HG03066 (cell line): ENCODE measurements around the gene AOC2.
"Not testable (repeated sequence)": the region's sequence is repeated elsewhere in the genome, so short reads cannot be mapped to it uniquely, and the experiment has no call there.

ENCODE experiments used
- ATAC-seq: cut with Tn5 transposase; IDR thresholded peaks from one replicate; pipeline ENCODE4 v1.9.1; 2021; ENCODE audit warnings: low read depth; ENCODE audit not compliant: unreplicated experiment

Gene AOC2

DNA sequence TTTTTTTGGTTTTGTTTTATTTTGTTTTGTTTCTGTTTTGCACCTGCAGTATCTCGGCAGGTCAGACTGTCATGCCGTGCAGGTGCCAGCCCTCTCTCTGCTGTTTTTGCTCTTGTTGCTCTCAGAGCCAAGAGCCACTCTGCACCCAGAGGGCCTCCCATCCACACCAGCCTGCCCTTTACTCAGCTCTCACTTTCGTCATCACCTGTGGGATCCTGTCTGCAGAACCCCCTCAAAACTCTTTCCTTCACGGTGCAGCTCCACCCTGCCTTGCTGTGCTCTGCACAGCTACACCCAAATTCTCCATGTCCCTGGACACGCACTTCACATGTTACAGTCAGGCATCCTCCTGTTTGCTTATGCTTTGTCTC lies 9.2 kb downstream of the AOC2 start:
- no peak for ATAC-seq

GRCh38 chr17:42853968-42854790 lies 9.8 kb downstream of the AOC2 start:
- no peak for ATAC-seq

- ATAC-seq, result no peak
These were observed 10.7 kb downstream of the AOC2 start for GRCh38 chr17:42855048-42855596.

DNA sequence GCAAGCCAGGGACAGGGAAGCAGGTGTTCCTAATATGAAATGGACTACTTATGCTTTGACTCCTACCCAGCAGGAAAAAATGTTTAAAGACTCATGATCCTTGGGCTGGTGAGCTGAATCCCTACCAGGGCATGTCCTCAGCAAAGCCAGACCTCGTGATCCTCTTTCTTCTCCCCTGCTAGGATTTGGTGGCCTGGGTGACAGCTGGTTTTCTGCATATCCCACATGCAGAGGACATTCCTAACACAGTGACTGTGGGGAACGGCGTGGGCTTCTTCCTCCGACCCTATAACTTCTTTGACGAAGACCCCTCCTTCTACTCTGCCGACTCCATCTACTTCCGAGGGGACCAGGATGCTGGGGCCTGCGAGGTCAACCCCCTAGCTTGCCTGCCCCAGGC lies 11.7 kb downstream of the AOC2 start:
- ATAC-seq, result not testable (repeated sequence)

GRCh38 chr17:42856516-42856915 lies 12.1 kb downstream of the AOC2 start:
- ATAC-seq, result not testable (repeated sequence)

DNA sequence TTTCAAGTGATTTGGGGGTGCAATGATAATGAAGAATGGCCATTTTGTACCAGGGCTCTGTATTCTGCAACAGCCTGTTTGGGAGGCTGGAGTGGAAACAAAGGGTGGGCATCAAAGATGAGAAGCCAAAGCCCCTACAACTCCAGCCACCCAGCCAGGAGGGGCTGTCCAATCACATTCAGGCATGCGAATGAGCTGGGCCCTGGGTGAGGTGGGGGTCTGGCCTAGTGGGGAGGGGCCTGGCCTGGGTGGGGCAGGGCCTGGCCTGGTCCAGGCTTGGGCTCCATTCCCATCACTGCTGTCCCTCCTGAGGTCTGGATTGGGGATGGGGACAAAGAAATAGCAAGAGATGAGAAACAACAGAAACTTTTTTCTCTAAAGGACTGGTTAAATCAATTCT lies 13.0 kb downstream of the AOC2 start:
- no peak for ATAC-seq

- ATAC-seq, result no peak
These were observed 21.3 kb downstream of the AOC2 start for GRCh38 chr17:42865638-42866094.

DNA sequence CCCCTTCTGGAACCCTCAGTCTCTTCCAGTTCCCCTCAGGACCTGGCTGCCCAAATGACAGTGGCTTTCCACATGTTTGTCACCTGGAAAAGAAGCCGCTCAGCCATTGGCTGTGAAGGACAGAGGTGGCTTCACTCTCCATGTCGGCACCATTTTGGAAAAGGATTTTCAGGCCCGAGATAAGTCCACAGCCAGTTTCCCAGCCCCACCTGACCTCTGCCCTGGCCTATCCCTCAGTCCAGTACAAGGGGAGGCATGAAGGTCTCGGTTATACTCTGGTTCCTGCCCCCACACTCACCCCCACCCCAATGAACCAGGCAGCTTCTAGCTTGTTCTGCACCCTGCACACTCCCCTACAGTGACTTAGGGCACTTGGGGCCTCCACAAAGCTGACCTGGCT lies 21.8 kb downstream of the AOC2 start:
- no peak for ATAC-seq

- ATAC-seq, result no peak
These were observed 22.5 kb downstream of the AOC2 start for GRCh38 chr17:42866631-42867575.

- ATAC-seq, result not testable (repeated sequence)
These were observed 23.4 kb downstream of the AOC2 start for GRCh38 chr17:42867694-42868261.

DNA sequence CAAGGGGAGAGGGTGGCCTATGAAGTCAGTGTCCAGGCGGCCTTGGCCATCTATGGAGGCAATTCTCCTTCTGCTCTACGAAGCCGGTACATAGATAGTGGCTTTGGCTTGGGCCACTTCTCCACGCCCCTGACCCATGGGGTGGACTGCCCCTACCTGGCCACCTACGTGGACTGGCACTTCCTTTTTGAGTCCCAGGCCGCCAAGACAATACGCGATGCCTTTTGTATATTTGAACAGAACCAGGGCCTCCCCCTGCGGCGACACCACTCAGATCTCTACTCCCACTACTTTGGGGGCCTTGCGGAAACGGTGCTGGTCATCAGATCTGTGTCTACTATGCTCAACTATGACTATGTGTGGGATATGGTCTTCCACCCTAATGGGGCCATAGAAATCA lies 24.0 kb downstream of the AOC2 start:
- ATAC-seq, result no peak

GRCh38 chr17:42871647-42872046 lies 27.3 kb downstream of the AOC2 start:
- ATAC-seq, result no peak

- ATAC-seq, result no peak
These were observed 28.0 kb downstream of the AOC2 start for GRCh38 chr17:42872251-42872965.

DNA sequence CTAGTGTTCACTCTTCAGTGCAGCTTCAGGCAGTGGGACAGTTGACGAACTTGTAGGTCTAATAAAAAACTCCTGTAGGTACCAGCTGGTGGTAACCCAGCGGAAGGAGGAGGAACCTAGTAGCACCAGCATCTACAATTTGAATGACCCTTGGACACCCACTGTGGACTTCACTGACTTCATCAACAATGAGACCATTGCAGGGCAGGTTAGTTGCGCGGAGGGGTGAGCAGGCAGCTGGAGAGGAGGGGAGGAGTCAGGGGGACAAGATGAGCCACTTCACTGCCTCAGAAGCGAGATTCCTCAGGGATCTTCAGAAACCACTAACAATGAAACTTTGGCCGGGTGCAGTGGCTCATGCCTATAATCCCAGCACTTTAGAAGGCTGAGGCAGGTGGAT lies 28.9 kb downstream of the AOC2 start:
- no peak for ATAC-seq

DNA sequence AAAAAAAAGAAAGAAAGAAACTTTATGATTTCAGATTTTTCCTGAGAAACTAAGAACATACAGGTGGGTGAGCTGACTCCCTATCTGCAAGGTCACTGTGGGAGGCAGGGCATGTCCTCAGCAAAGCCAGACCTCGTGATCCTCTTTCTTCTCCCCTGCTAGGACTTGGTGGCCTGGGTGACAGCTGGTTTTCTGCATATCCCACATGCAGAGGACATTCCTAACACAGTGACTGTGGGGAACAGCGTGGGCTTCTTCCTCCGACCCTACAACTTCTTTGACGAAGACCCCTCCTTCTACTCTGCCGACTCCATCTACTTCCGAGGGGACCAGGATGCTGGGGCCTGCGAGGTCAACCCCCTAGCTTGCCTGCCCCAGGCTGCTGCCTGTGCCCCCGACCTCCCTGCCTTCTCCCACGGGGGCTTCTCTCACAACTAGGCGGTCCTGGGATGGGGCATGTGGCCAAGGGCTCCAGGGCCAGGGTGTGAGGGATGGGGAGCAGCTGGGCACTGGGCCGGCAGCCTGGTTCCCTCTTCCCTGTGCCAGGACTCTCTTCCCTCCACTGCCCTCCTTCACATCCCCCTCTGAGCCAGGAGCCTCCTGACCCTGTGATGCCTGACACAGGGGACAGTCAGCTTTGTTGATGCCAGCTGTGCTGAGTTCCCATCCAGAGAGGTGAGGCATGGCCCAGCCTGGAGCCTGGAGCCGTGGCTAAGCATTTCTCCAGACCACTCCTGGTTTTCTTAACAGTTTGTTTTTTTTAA lies 29.7 kb downstream of the AOC2 start:
- not testable (repeated sequence) for ATAC-seq

DNA sequence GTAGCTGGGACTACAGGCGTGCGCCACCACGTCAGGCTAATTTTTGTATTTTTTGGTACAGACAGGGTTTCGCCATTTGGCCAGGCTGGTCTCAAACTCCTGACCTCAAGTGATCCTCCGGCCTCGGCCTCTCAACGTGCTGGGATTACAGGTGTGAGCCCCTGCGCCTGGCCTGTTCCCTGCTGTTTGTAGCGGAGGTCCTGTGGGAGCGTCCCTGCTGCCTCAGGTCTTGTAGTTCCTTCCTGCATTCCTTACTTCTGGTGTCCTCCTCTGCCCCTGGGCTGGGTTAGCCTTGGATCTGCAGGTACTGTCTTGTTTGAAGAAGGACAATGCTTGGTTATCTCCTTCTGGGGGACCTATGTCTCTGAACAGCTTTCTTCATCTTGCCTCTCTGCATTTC lies 32.7 kb downstream of the AOC2 start:
- no peak for ATAC-seq

- no peak for ATAC-seq
These were observed 33.9 kb downstream of the AOC2 start for GRCh38 chr17:42878123-42878880.

DNA sequence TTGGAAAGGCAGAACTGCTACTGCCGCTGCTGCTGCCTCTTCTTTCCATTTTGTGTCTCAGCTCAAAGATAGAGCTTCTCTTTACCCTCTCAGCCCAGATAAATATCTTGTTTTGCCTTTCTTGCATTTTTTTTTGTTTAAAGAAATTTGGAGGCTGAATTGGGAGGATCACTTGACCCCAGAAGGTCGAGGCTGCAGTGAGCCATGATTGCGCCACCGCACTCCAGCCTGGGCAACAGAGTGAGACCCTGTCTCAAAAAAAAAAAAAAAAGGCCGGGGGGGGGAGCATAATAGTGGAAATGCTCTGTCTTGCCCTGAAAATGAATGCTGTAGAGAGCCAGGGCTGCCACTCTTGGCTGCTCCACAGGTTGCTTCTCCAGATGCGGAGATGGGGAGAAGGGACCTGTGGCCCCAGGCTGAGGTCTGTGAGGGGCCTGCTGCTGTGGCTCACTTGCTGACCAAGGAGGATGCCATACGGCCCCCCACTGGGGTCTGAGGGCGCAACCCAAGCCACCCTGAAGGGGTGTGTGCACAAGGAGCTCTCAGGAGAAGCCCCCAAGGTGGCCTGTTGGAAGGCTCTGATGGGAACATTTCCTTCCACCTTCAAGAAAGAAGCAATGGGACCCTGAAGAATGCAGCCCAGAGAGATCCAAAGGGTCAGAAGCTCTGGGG lies 34.7 kb downstream of the AOC2 start:
- ATAC-seq, result no peak
